HUES64 (cell line): ENCODE measurements around the gene TFDP1.

Experiments
- H3K27ac ChIP-seq: 2 replicates; pipeline ENCODE4 v1.7.0; 2013; ENCODE audit warnings: low read depth, low read length, inconsistent platforms
- H3K27me3 ChIP-seq: 2 replicates; pipeline ENCODE4 v1.6.1; 2013; ENCODE audit warnings: mild to moderate bottlenecking, low read length; ENCODE audit not compliant: insufficient read depth
- H3K36me3 ChIP-seq: 2 replicates; pipeline ENCODE4 v1.6.1; 2013; ENCODE audit warnings: mild to moderate bottlenecking, low read length; ENCODE audit not compliant: insufficient read depth
- H3K4me1 ChIP-seq: 2 replicates; pipeline ENCODE4 v1.6.1; 2013; ENCODE audit warnings: mild to moderate bottlenecking, low read length, moderate library complexity; ENCODE audit not compliant: insufficient read depth
- H3K4me3 ChIP-seq: 2 replicates; pipeline ENCODE4 v1.5.1; 2013; ENCODE audit warnings: mild to moderate bottlenecking, low read length, moderate library complexity
- H3K9ac ChIP-seq: 2 replicates; pipeline ENCODE4 v1.6.1; 2013; ENCODE audit warnings: mild to moderate bottlenecking, low read depth, low read length
- H3K9me3 ChIP-seq: 2 replicates; pipeline ENCODE4 v1.6.1; 2013; ENCODE audit warnings: low read depth, low read length; ENCODE audit not compliant: insufficient read depth
- WGBS: fragments of 150-250, 120-280 bp; methylation state at CpG from one replicate; pipeline ENCODE4 v1.1.7; 2013; ENCODE audit warnings: missing lambda C conversion rate; 5-methylcytosine and 5-hydroxymethylcytosine counted together

TFDP1 gene

DNA sequence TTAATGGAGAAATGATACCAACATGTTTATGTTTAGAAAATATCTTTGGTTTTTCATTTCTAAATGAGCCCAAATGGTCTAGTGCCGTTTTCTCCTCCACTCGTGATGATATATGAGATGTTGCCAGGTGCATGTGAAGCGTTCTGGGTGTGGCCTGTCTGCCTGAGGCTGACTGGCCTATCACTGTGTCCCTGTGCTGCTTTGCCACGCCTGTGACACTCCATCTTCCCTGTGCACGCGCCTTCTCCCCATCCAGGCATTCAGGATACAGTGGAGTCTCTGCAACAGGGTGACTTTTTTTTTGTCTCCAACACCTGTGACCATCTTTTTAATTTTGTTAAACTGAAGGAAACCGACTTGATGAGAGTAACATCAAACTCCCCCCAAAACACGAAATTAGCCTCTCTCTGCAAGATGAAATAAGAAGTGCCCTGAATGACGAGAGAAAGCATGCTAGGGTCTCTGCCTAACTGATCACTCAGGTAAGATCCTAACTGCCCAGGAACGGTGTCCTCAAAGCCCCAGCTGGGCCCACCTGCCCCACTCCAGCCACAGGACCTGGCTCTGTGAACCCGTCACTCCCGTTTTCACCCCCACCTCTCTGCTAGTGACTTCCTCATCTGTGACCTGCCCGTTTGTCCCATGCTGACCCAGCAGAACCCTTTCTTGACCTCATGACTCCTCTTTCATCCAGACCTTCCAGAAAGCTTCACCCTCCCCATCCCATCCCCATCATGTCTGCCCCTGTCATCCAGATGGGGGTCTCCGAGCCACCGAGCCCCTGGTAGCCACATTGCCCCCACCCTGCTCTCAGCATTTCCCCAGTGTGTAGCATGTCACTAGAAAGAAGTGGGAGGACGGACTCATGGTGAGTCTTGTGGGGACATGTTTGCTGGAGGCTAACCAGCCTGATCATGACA, 33.2 kb upstream of the TFDP1 start:
- H3K9me3 ChIP-seq: no peaks in the 10 kb centered on the region
- 83% methylated on average over 16 of the region's 16 CpGs for WGBS
- H3K9ac ChIP-seq: no peak overlapping the region
- no peaks in the 10 kb centered on the region for H3K4me1 ChIP-seq
- no peak overlapping the region for H3K27ac ChIP-seq
- H3K36me3 ChIP-seq: peaks cover 11% of the 10 kb centered on the region; the same call in 1 of the 2 replicates
- H3K4me3 ChIP-seq: no peak overlapping the region
- H3K27me3 ChIP-seq: no peaks in the 10 kb centered on the region

DNA sequence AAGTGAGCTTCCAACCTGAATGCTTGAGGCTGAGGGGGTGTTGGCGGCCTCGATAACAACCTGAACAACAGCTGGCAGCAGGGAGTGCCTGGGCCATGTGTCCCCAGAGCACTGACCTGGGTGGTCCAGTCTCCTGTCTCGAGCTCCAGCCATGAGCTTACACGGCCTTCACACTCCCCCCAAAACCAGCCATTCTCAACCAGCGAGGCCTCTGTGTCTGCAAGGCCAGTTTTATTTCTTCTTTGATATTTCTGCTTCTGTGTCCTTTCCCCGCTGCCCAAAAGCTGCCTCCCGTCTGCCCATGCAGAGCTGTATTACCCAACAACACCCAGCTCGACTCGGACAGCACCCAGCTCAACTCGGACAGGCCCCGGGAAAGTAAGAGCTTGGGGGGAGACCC, 32.5 kb upstream of the TFDP1 start:
- Histone ChIP-seq H3K4me1 (no peaks in the 10 kb centered on the region), H3K9me3 (no peaks in the 10 kb centered on the region), H3K27me3 (no peaks in the 10 kb centered on the region), H3K9ac (no peak overlapping the region), H3K27ac (no peak overlapping the region), H3K4me3 (no peak overlapping the region), H3K36me3 (peaks cover 11% of the 10 kb centered on the region; the same call in 1 of the 2 replicates)
- WGBS: 96% methylated on average over 11 of the region's 11 CpGs

DNA sequence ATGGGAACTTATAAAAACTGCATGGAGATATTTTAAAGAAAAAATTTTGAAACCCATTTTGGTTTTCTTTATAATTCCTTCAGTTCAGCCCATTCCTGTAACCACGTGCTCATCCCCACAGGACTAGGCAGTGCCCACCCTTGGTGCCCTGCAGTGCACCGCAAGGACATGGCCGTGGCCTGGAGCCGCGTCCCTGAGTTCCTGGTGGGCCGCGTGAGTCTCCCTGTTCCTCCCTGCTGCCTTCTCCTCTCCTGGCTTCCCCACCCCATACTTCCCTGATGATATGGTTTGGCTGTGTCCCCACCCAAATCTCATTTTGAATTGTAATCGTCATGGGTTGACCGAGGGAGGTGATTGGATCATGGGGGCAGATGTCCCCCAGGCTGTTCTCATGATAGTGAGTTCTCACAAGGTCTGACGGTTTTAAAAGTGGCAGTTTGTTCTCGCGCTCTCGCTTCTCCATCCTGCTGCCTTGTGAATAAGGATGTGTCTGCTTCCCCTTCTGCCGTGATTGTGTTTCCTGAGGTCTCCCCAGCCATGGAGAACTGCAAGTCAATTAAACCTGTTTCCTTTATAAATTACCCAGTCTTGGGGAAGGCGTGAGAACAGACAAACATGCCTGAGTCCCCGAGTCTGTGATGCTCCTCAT, 31.6 kb upstream of the TFDP1 start:
- Histone ChIP-seq H3K4me1 (no peaks in the 10 kb centered on the region), H3K4me3 (no peak overlapping the region), H3K9ac (no peak overlapping the region), H3K27ac (no peak overlapping the region), H3K9me3 (no peaks in the 10 kb centered on the region), H3K36me3 (peaks cover 11% of the 10 kb centered on the region; the same call in 1 of the 2 replicates), H3K27me3 (no peaks in the 10 kb centered on the region)
- WGBS: 96% methylated on average over 16 of the region's 16 CpGs

DNA sequence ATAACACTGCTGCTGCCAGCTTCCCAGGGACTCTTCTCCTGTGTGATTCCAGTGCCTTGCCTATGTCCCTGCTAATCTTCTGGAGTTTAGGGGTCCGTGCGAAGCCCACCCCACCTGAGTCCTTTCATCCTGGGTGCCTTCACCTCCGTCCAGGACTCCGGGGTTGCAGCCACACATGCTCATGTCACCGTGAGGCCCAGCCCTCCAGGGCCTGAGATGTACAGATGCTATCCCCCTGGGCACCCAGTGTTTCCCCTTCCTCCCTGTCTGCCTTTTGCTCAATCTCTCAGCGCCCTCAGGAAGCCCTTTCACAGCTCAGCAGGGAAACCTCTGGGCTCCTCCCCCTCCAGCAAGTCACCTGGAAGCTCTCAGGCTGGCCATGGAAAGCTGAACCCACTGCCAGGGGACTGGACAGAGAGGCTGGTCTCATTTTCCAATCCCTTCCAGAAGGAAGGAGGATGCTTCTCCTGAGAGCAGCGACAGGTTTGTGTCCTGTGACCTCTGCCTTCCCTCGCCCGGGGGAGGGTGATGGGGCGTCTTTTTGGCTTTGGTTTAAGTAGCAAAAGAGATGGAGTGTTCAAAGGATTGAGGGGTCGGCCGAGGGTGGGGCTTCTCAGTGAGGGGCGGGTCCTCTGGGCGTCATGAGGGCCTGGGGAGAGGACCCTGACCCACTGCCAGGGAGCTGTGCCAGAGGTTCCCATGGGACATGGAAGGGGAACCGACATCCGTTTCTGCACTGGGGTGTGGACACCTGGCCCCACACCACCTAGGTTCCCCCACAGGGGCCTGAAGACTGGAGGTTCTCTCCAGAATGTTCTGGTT, 30.8 kb upstream of the TFDP1 start:
- H3K27me3 ChIP-seq: no peaks in the 10 kb centered on the region
- H3K9me3 ChIP-seq: no peaks in the 10 kb centered on the region
- no peak overlapping the region for H3K9ac ChIP-seq
- 90% methylated on average over 16 of the region's 16 CpGs for WGBS
- peaks cover 11% of the 10 kb centered on the region; the same call in 1 of the 2 replicates for H3K36me3 ChIP-seq
- H3K4me3 ChIP-seq: no peak overlapping the region
- no peak overlapping the region for H3K27ac ChIP-seq
- no peaks in the 10 kb centered on the region for H3K4me1 ChIP-seq

DNA sequence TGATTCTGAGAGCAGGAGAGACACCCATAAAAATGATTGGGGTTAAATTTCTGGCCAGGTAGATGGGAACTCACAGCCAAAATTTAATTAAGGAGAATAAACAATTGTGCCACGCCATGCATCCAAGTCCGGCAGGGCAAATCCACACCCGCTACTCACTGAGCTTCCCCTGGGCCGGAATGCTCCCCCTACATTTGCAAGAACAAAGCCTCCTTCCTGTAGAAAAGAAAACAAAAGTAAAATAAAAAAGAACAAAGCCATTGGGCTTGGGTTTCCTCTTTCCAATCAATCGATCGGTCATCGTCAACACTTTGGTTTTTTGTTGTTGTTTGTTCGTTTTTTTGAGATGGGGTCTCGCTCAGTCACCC, 30.2 kb upstream of the TFDP1 start:
- Histone ChIP-seq H3K9ac (no peak overlapping the region), H3K36me3 (peaks cover 11% of the 10 kb centered on the region; the same call in 1 of the 2 replicates), H3K4me1 (no peaks in the 10 kb centered on the region), H3K27ac (no peak overlapping the region), H3K27me3 (no peaks in the 10 kb centered on the region), H3K4me3 (no peak overlapping the region), H3K9me3 (no peaks in the 10 kb centered on the region)
- 96% methylated on average over 9 of the region's 9 CpGs for WGBS

DNA sequence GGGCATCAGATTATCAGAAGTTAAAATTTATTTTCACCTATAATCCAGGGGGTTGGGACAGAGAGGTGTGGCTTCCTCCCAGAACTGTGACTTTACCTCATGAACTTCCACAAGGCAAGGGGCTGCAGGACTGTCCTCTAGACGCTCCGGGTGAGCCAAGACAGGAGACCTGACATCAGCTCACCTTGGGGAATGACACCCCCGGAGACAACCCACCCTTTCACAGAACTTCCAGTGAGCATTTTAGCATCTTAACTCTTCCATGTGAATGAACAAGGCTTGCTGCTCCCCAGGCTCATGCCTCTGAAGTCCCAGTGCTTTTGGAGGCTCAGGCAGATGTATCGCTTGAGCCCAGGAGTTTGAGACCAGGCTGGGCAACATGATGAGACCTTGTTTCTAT, 29.4 kb upstream of the TFDP1 start:
- Histone ChIP-seq H3K9ac (no peak overlapping the region), H3K4me3 (no peak overlapping the region), H3K4me1 (no peaks in the 10 kb centered on the region), H3K36me3 (0 out of 2 replicates have a peak, but pooled peaks cover 11% of the 10 kb centered on the region), H3K27ac (no peak overlapping the region), H3K9me3 (no peaks in the 10 kb centered on the region), H3K27me3 (no peaks in the 10 kb centered on the region)
- WGBS: 93% methylated on average over 4 of the region's 4 CpGs

DNA sequence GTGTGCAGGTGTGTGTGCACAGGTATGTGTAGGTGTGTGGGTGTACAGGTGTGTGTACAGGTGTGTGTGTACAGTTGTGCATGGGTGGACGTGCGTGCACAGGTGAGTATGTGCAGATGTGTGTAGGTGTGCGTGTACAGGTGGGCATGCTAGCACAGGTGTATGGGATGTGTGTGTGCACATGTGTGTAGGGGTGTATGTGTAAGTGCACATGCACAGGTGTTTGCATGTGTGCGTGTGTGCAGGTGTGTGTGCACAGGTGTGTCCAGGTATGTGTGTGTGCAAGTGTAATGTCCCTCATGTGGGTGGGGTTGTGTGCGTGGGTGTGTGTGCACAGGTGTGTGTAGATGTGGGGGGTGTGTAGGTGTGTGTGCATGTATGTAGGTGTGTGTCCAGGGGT, 27.5 kb upstream of the TFDP1 start:
- Histone ChIP-seq H3K27ac (no peak overlapping the region), H3K27me3 (no peaks in the 10 kb centered on the region), H3K9ac (no peak overlapping the region), H3K4me3 (no peak overlapping the region), H3K36me3 (no peaks in the 10 kb centered on the region), H3K4me1 (no peaks in the 10 kb centered on the region; the same call in 1 of the 2 replicates), H3K9me3 (no peaks in the 10 kb centered on the region)
- 94% methylated on average over 5 of the region's 5 CpGs for WGBS

DNA sequence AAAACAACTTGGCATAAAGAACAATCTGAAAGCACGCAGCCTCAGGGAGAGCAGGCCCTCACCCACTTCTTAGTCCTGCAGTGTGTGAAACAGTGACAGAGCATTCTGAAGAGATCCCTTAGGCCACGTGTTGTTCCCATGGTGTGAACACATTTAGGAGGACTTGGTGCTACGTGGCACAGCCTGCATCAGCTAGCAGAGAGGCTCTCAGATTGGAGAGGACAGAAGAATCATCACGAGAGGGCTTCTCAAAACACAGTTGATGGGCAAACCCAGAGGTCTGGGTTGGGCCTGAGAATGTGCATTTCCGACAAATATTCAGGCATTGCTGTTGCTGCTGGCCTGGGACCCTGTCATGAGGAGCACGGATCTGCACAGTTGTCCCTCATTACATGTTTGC, 26.1 kb upstream of the TFDP1 start:
- Histone ChIP-seq H3K4me1 (no peaks in the 10 kb centered on the region; the same call in 1 of the 2 replicates), H3K36me3 (no peaks in the 10 kb centered on the region), H3K9me3 (no peaks in the 10 kb centered on the region), H3K9ac (no peak overlapping the region), H3K27ac (no peak overlapping the region), H3K27me3 (no peaks in the 10 kb centered on the region), H3K4me3 (no peak overlapping the region)
- WGBS: 92% methylated on average over 6 of the region's 6 CpGs

DNA sequence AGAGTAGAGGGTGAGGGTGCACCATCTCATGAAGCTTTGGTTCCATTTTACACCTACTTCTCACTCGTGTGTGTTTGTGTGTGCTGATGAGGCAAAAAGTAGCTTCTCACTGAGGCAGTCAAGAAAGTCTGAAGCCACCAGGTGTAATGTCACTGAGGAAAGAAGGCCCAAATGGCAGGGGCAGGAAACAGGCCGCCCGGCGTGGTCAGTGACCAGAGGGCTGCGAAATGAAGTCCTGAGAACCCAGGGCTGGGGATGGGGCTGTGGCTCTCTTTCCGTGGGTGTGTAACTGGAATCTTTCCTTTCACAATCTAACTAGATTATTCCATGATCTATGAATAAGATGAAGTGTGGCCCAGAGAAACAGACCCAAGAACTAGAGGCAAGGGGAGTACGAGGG, 25.5 kb upstream of the TFDP1 start:
- H3K36me3 ChIP-seq: no peaks in the 10 kb centered on the region
- H3K9ac ChIP-seq: no peak overlapping the region
- H3K4me1 ChIP-seq: no peaks in the 10 kb centered on the region; the same call in 1 of the 2 replicates
- H3K9me3 ChIP-seq: no peaks in the 10 kb centered on the region
- H3K4me3 ChIP-seq: no peak overlapping the region
- 94% methylated on average over 6 of the region's 7 CpGs for whole genome bisulfite sequencing
- H3K27me3 ChIP-seq: no peaks in the 10 kb centered on the region
- H3K27ac ChIP-seq: no peak overlapping the region

DNA sequence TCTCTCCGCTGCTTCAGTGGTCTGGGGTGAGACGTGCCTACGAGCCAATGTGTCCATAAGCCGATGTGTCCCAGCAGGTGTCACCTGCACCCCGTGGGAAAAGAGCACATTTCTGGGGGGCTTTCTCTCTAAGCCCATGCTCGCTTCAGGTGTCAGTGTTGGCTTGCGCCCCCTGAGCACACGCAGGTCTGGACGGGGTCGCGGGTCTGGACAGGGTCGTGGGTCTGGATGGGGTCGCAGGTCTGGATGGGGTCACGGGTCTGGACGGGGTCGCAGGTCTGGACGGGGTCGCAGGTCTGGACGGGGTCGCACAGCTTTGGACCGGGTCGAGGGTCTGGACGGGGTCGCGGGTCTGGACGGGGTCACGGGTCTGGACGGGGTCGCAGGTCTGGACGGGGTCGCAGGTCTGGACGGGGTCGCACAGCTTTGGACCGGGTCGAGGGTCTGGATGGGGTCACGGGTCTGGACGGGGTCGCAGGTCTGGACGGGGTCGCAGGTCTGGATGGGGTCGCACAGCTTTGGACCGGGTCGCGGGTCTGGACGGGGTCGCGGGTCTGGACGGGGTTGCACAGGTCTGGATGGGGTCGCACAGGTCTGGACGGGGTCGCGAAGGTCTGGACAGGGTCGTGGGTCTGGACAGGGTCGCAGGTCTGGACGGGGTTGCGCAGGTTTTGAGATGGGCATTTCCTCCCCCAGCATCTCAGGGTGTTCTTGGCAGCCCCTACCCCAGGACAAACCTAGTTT, 24.5 kb upstream of the TFDP1 start:
- Histone ChIP-seq H3K9ac (no peak overlapping the region), H3K4me3 (no peak overlapping the region), H3K4me1 (no peaks in the 10 kb centered on the region; the same call in 1 of the 2 replicates), H3K27ac (no peak overlapping the region), H3K9me3 (no peaks in the 10 kb centered on the region), H3K36me3 (no peaks in the 10 kb centered on the region), H3K27me3 (no peaks in the 10 kb centered on the region)
- WGBS: 93% methylated on average over 56 of the region's 56 CpGs
